ENCODE measurements around the gene SFTPB. TPM values are rescaled to one million over a fixed set of nuclear protein-coding genes. Genes with fewer than 3 reads are reported as not detected.

SFTPB gene
- total and polyA plus RNA-seq, 7 experiments from 2014 or later = not detected

- Histone ChIP-seq H3K27ac (ENCODE audit: low read depth, low read length) (no peak overlapping the region), H3K4me3 (ENCODE audit: low read length) (no peak overlapping the region), H3K36me3 (ENCODE audit: control insufficient read depth in 2 of 3, insufficient read depth in 3 of 3, low read length in 3 of 3) (peaks cover 0 to under 1% (median 0%) of the 10 kb centered on the region in 3 experiments), H3K4me1 (ENCODE audit: control insufficient read depth in 2 of 2, insufficient read depth in 2 of 2, low read length in 2 of 2) (no peaks in the 10 kb centered on the region), H3K27me3 (ENCODE audit: control insufficient read depth in 2 of 2, insufficient read depth in 2 of 2, low read length in 2 of 2) (no peaks in the 10 kb centered on the region), H3K9me3 (ENCODE audit: control insufficient read depth in 2 of 3, low read length in 3 of 3) (no peaks in the 10 kb centered on the region)
- Mint-ChIP-seq H3K27me3 (peaks cover 0 to 6% (median 0%) of the 10 kb centered on the region in 5 donors), H3K9me3 (no peaks in the 10 kb centered on the region), H3K4me3 (peak overlapping the region in 1 of 10 donors; percentile 60), H3K36me3 (no peaks in the 10 kb centered on the region), H3K4me1 (peaks cover 0 to 16% (median 0%) of the 10 kb centered on the region in 7 donors), H3K27ac (no peak overlapping the region)
- intact Hi-C loops (cut with micrococcal nuclease) = no loop called here
- ATAC-seq = peak; percentile 42
- POLR2A ChIA-PET = no interaction called here
- CTCF ChIA-PET = interaction anchor here (0.7 kb wide), 1 partner anchor 48 kb away, joined by 3 read pairs; no protein-coding TSS in a partner anchor
- no peak for DNase-seq
These were observed 1.3 kb downstream of the SFTPB start for GRCh38 chr2:85666435-85667316.

DNA sequence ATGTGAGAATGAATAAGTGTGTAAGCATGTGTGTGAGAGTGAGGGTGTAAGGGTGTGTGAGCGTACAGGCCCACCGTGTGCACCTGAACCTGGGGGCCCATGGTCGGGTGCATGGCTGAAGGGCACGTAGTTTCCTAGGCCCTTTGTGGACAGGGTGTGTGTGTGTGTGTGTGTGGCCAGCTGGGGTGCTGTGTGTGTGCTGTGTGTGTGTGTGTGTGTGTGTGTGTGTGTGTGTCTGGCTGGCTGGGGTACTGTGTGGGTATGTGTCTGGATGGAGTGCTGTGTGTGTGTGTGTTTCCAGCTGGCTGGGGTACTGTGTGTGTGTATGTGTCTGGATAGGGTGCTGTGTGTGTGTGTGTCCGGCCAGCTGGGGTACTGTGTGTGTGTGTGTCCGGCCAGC is 2.0 kb downstream of the SFTPB start:
- Mint-ChIP-seq H3K27me3 (peaks cover 0 to 6% (median 0%) of the 10 kb centered on the region in 5 donors), H3K4me3 (peak overlapping the region in 1 of 10 donors; percentile 60), H3K27ac (peak overlapping the region in 1 of 9 donors; percentile 38), H3K36me3 (no peaks in the 10 kb centered on the region), H3K9me3 (no peaks in the 10 kb centered on the region), H3K4me1 (peaks cover 0 to 16% (median 0%) of the 10 kb centered on the region in 7 donors)
- H3K27me3 ChIP-seq (ENCODE audit: control insufficient read depth in 2 of 2, insufficient read depth in 2 of 2, low read length in 2 of 2) = no peaks in the 10 kb centered on the region
- H3K4me1 ChIP-seq (ENCODE audit: control insufficient read depth in 2 of 2, insufficient read depth in 2 of 2, low read length in 2 of 2) = no peaks in the 10 kb centered on the region
- no peak overlapping the region for H3K4me3 ChIP-seq (ENCODE audit: low read length)
- CTCF ChIA-PET = no interaction called here
- H3K9me3 ChIP-seq (ENCODE audit: control insufficient read depth in 2 of 3, low read length in 3 of 3) = no peaks in the 10 kb centered on the region
- DNase-seq = no peak
- peaks cover 0 to 5% (median 0%) of the 10 kb centered on the region in 3 experiments for H3K36me3 ChIP-seq (ENCODE audit: control insufficient read depth in 2 of 3, insufficient read depth in 3 of 3, low read length in 3 of 3)
- POLR2A ChIA-PET = no interaction called here
- intact Hi-C loops (cut with micrococcal nuclease) = no loop called here
- no peak overlapping the region for H3K27ac ChIP-seq (ENCODE audit: low read depth, low read length)
- no peak for ATAC-seq

DNA sequence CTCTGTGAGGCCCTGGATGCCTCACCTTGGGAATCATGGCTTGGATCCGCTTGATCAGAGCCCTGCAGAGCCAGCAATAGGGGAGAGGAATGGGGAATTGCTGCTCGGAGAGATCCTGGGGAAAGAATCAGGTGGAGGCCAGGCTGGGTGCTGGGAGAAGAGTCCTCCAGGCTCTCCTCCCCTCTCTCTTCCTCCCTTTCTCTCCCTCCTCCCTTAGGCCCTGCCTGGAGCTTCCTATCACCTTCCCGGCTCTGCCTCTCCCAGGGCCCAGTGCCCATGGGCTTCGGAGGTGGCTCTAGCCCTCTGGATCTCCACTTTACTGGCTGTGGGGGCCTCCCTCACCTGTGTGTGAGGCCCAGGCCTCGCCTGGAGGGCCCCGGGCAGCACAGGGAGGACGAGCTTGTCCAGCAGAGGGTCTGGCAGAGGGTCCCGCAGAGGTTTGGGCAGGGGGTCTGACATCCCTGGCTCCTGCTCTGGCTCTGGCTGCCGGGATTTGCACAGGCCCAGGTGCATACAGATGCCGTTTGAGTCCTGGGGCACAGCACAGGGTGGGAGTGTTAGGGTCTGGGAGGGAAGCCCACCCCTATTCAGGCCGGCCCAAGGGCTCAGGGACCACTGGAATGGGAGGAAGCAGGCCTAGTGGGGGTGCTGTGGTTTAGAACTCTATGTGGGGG is 2.6 kb downstream of the SFTPB start:
- Histone ChIP-seq H3K4me1 (ENCODE audit: control insufficient read depth in 2 of 2, insufficient read depth in 2 of 2, low read length in 2 of 2) (no peaks in the 10 kb centered on the region), H3K36me3 (ENCODE audit: control insufficient read depth in 2 of 3, insufficient read depth in 3 of 3, low read length in 3 of 3) (peaks cover 0 to 5% (median 0%) of the 10 kb centered on the region in 3 experiments), H3K9me3 (ENCODE audit: control insufficient read depth in 2 of 3, low read length in 3 of 3) (no peaks in the 10 kb centered on the region), H3K27ac (ENCODE audit: low read depth, low read length) (no peak overlapping the region), H3K4me3 (ENCODE audit: low read length) (no peak overlapping the region), H3K27me3 (ENCODE audit: control insufficient read depth in 2 of 2, insufficient read depth in 2 of 2, low read length in 2 of 2) (no peaks in the 10 kb centered on the region)
- H3K4me1 Mint-ChIP-seq = peaks cover 0 to 16% (median 0%) of the 10 kb centered on the region in 7 donors
- ATAC-seq = no peak
- intact Hi-C loops (cut with micrococcal nuclease) = no loop called here
- no peak for DNase-seq
- ChIA-PET CTCF (interaction anchor here (0.5 kb wide), 1 partner anchor 372 kb away, joined by 4 read pairs; no protein-coding TSS in a partner anchor), POLR2A (no interaction called here)
- H3K36me3 Mint-ChIP-seq = no peaks in the 10 kb centered on the region
- H3K27me3 Mint-ChIP-seq = peaks cover 0 to 6% (median 0%) of the 10 kb centered on the region in 5 donors
- no peak overlapping the region for H3K27ac Mint-ChIP-seq
- H3K9me3 Mint-ChIP-seq = no peaks in the 10 kb centered on the region
- no peak overlapping the region for H3K4me3 Mint-ChIP-seq

GRCh38 chr2:85663594-85664565 is 4.1 kb downstream of the SFTPB start:
- POLR2A ChIA-PET = no interaction called here
- H3K4me1 Mint-ChIP-seq = peaks cover 0 to 16% (median 0%) of the 10 kb centered on the region in 7 donors

DNA sequence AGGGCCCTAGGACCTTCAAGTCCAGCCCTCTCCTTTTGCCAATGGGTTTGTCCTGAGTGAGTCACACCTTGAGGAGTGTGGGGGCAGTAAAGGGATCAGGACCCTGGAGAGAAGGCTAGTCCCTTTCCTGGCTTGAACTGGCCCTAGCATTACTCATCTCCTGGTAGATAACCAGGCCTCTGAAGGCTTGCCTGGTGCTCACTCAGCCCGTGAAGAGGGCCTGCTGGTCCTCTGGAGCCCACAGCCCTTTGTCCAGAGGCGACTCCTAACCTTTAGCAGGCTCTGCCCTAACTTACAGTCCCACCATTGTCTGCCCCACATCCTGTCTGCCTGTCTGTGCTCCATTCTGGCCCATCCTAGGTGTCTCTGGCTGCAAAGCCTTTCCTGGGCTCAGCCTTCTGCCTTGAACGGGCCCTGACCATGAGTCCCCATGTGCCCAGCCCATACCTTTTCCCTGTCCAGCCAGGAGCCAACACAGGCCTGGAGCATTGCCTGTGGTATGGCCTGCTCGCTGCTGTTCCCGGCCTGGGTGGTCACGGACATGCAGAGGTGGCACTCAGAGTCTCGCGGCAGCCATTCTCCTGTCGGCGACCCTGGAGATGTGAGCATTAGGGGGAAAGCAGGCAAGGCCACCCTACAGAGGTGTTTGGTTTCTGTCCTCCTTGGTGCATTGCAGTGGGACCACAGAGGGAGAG is 5.0 kb downstream of the SFTPB start:
- no peak for DNase-seq
- Mint-ChIP-seq H3K9me3 (no peaks in the 10 kb centered on the region), H3K27ac (no peak overlapping the region), H3K4me1 (peaks cover 0 to 13% (median 0%) of the 10 kb centered on the region in 7 donors), H3K4me3 (no peak overlapping the region), H3K36me3 (peaks cover 0 to 3% (median 0%) of the 10 kb centered on the region in 5 donors), H3K27me3 (peaks cover 0 to 6% (median 0%) of the 10 kb centered on the region in 5 donors)
- CTCF ChIA-PET = no interaction called here
- POLR2A ChIA-PET = no interaction called here
- no peaks in the 10 kb centered on the region for H3K9me3 ChIP-seq (ENCODE audit: control insufficient read depth in 2 of 3, low read length in 3 of 3)
- H3K4me3 ChIP-seq (ENCODE audit: low read length) = no peak overlapping the region
- intact Hi-C loops (cut with micrococcal nuclease) = no loop called here
- H3K4me1 ChIP-seq (ENCODE audit: control insufficient read depth in 2 of 2, insufficient read depth in 2 of 2, low read length in 2 of 2) = no peaks in the 10 kb centered on the region
- ATAC-seq = no peak
- H3K27me3 ChIP-seq (ENCODE audit: control insufficient read depth in 2 of 2, insufficient read depth in 2 of 2, low read length in 2 of 2) = no peaks in the 10 kb centered on the region
- H3K27ac ChIP-seq (ENCODE audit: low read depth, low read length) = no peak overlapping the region
- H3K36me3 ChIP-seq (ENCODE audit: control insufficient read depth in 2 of 3, insufficient read depth in 3 of 3, low read length in 3 of 3) = peaks cover 0 to 10% (median 0%) of the 10 kb centered on the region in 3 experiments

More at GRCh38 chr2:85663594-85664565, 4.1 kb downstream of the SFTPB start:
- ATAC-seq (no peak), DNase-seq (no peak)
- H3K27ac ChIP-seq (ENCODE audit: low read depth, low read length) = no peak overlapping the region
- no peaks in the 10 kb centered on the region for H3K27me3 ChIP-seq (ENCODE audit: control insufficient read depth in 2 of 2, insufficient read depth in 2 of 2, low read length in 2 of 2)
- no peak overlapping the region for H3K27ac Mint-ChIP-seq
- H3K9me3 ChIP-seq (ENCODE audit: control insufficient read depth in 2 of 3, low read length in 3 of 3) = no peaks in the 10 kb centered on the region
- peaks cover 0 to 3% (median 0%) of the 10 kb centered on the region in 5 donors for H3K36me3 Mint-ChIP-seq
- no peaks in the 10 kb centered on the region for H3K9me3 Mint-ChIP-seq
- intact Hi-C loops (cut with micrococcal nuclease) = no loop called here
- H3K36me3 ChIP-seq (ENCODE audit: control insufficient read depth in 2 of 3, insufficient read depth in 3 of 3, low read length in 3 of 3) = peaks cover 0 to 10% (median 0%) of the 10 kb centered on the region in 3 experiments
- peaks cover 0 to 6% (median 0%) of the 10 kb centered on the region in 5 donors for H3K27me3 Mint-ChIP-seq
- no peak overlapping the region for H3K4me3 Mint-ChIP-seq
- H3K4me3 ChIP-seq (ENCODE audit: low read length) = no peak overlapping the region
- H3K4me1 ChIP-seq (ENCODE audit: control insufficient read depth in 2 of 2, insufficient read depth in 2 of 2, low read length in 2 of 2) = no peaks in the 10 kb centered on the region
- CTCF ChIA-PET = no interaction called here
